Body of pancreas (tissue), 4 donors: Measurements from ENCODE around the gene NOVA2. TPM values are rescaled to one million over a fixed set of nuclear protein-coding genes. Genes with fewer than 3 reads are reported as not detected.

Experiments used
- ATAC-seq: fragments of 150-250 bp; one replicate; pipeline ENCODE4 v1.9.1; 2016
- DNase-seq, 4 donors: peaks; one replicate each; pipeline ENCODE4 v3.0.0-alpha.2; 2019
- H3K27ac ChIP-seq, 4 donors: fragments of 200-600 bp; sonication (generic); 1 replicate in 3 of 4; 2 replicates in 1 of 4; pipeline versions ENCODE4 v1.5.1 to v1.6.1; 2016 to 2019; ENCODE audit warnings: mild to moderate bottlenecking in 1 of 4, mixed read lengths in 1 of 4, moderate library complexity in 1 of 4
- H3K27me3 ChIP-seq, 2 donors: fragments of 200-600 bp; sonication (generic); one replicate each; pipeline ENCODE4 v1.6.0; 2016; ENCODE audit warnings: mild to moderate bottlenecking in 1 of 2
- H3K36me3 ChIP-seq, 2 donors: fragments of 200-600 bp; sonication (generic); replicated peaks in 1 of 2; 2 replicates each; pipeline ENCODE4 v1.5.1; 2016; ENCODE audit warnings: low read depth in 2 of 2; ENCODE audit not compliant: insufficient read depth in 1 of 2
- H3K4me1 ChIP-seq: fragments of 200-600 bp; sonication (generic); one replicate; pipeline ENCODE4 v1.6.0; 2016
- H3K4me3 ChIP-seq, 2 donors: fragments of 200-600 bp; sonication (generic); 1 replicate in 1 of 2; 2 replicates in 1 of 2; pipeline ENCODE4 v1.5.1; 2016 to 2019
- H3K9me3 ChIP-seq, 3 donors: fragments of 200-600 bp; sonication (generic); 1 replicate in 2 of 3; 2 replicates in 1 of 3; pipeline ENCODE4 v1.5.1; 2016
- CTCF ChIP-seq, 7 experiments: fragments of 450-650 bp in 4 of 7; fragments of 200-600 bp in 3 of 7; sonication (generic) in 3 of 7; IDR thresholded peaks; one replicate each; pipeline ENCODE4 v1.5.1; 2016 to 2019; ENCODE audit warnings: antibody characterized with exemption in 7 of 7
- POLR2A ChIP-seq, 3 donors: fragments of 450-650 bp; IDR thresholded peaks; one replicate each; pipeline ENCODE4 v1.6.1; 2016; ENCODE audit warnings: antibody characterized with exemption in 3 of 3, mild to moderate bottlenecking in 2 of 3
- WGBS, 2 donors: methylation state at CpG; one replicate each; pipeline ENCODE4 v1.1.5; 2017; 5-methylcytosine and 5-hydroxymethylcytosine counted together
- intact Hi-C: fragments of 100-400 bp; cut with DNase I; formaldehyde crosslinking; loops from one replicate; pipeline ENCODE4 v1.15.1; 2023
- total RNA-seq, 2 donors: library from RNA; depleted of rRNA; stranded (reverse); fragments of >200 nt; gene quantifications; one replicate each; pipeline ENCODE4 v1.1.0, GENCODE V29; 2016

The NOVA2 gene
- total RNA-seq, 2 donors from 2014 or later = 1.3 to 1.6 TPM

- H3K9me3 ChIP-seq = no peaks in the 10 kb centered on the region
- TF ChIP-seq POLR2A (IDR thresholded peaks at IDR 0.05) (no peak), CTCF (IDR thresholded peaks at IDR 0.05) (no peak)
- intact Hi-C loops = no loop called here
- no peaks in the 10 kb centered on the region for H3K4me1 ChIP-seq
- WGBS, 2 donors = 64 to 72% methylated on average over 9 of the region's 9 CpGs
- no peaks in the 10 kb centered on the region for H3K27me3 ChIP-seq
- DNase-seq (no peak), ATAC-seq (no peak)
- no peaks in the 10 kb centered on the region for H3K36me3 ChIP-seq
- H3K27ac ChIP-seq = no peak overlapping the region
- no peak overlapping the region for H3K4me3 ChIP-seq
Measured at GRCh38 chr19:45922281-45922680, 51.4 kb downstream of the NOVA2 start.

- no peak overlapping the region for H3K27ac ChIP-seq
- peaks cover 4% of the 10 kb centered on the region for H3K4me1 ChIP-seq
- intact Hi-C loops = no loop called here
- no peaks in the 10 kb centered on the region for H3K27me3 ChIP-seq
- no peak for ATAC-seq
- no peaks in the 10 kb centered on the region for H3K9me3 ChIP-seq
- no peak for TF ChIP-seq POLR2A (IDR thresholded peaks at IDR 0.05)
- no peak for TF ChIP-seq CTCF (IDR thresholded peaks at IDR 0.05)
- no peaks in the 10 kb centered on the region for H3K36me3 ChIP-seq
- WGBS, 2 donors = 62% methylated on average over 8 of the region's 8 CpGs
- DNase-seq = no peak
- no peak overlapping the region for H3K4me3 ChIP-seq
Measured at GRCh38 chr19:45920458-45920857, 53.2 kb downstream of the NOVA2 start.

GRCh38 chr19:45919678-45920077, 54.0 kb downstream of the NOVA2 start:
- Histone ChIP-seq H3K4me1 (peaks cover 9% of the 10 kb centered on the region), H3K27me3 (no peaks in the 10 kb centered on the region), H3K27ac (no peak overlapping the region), H3K9me3 (no peaks in the 10 kb centered on the region), H3K4me3 (no peak overlapping the region), H3K36me3 (no peaks in the 10 kb centered on the region)
- no peak for ATAC-seq
- intact Hi-C loops = no loop called here
- 41 to 54% methylated on average over 7 of the region's 7 CpGs for WGBS, 2 donors
- no peak for DNase-seq
- TF ChIP-seq CTCF (IDR thresholded peaks at IDR 0.05) (no peak), POLR2A (IDR thresholded peaks at IDR 0.05) (no peak)

GRCh38 chr19:45918721-45919120, 54.9 kb downstream of the NOVA2 start:
- WGBS, 2 donors = 45 to 51% methylated on average over 4 of the region's 4 CpGs
- Histone ChIP-seq H3K4me3 (no peak overlapping the region), H3K27me3 (no peaks in the 10 kb centered on the region), H3K36me3 (no peaks in the 10 kb centered on the region), H3K4me1 (peaks cover 9% of the 10 kb centered on the region), H3K9me3 (no peaks in the 10 kb centered on the region), H3K27ac (no peak overlapping the region)
- DNase-seq = no peak
- intact Hi-C loops = no loop called here
- no peak for ATAC-seq
- TF ChIP-seq POLR2A (IDR thresholded peaks at IDR 0.05) = no peak
- TF ChIP-seq CTCF (IDR thresholded peaks at IDR 0.05) = no peak

- H3K27me3 ChIP-seq = no peaks in the 10 kb centered on the region
- no peak overlapping the region for H3K27ac ChIP-seq
- no peaks in the 10 kb centered on the region for H3K36me3 ChIP-seq
- intact Hi-C loops = no loop called here
- ATAC-seq (no peak), DNase-seq (no peak)
- TF ChIP-seq POLR2A (IDR thresholded peaks at IDR 0.05) = no peak
- TF ChIP-seq CTCF (IDR thresholded peaks at IDR 0.05) = no peak
- 39 to 62% methylated on average over 4 of the region's 4 CpGs for WGBS, 2 donors
- no peaks in the 10 kb centered on the region for H3K9me3 ChIP-seq
- H3K4me1 ChIP-seq = peaks cover 9% of the 10 kb centered on the region
- no peak overlapping the region for H3K4me3 ChIP-seq
Measured at GRCh38 chr19:45917421-45918091, 56.1 kb downstream of the NOVA2 start.
